ENCODE data around the gene CAMK2G. TPM values are rescaled to one million over a fixed set of nuclear protein-coding genes. Genes with fewer than 3 reads are reported as not detected.
"Not testable (repeated sequence)": the region's sequence is repeated elsewhere in the genome, so short reads cannot be mapped to it uniquely, and the experiment has no call there.

CAMK2G gene
- total and polyA plus RNA-seq, 2 donors, result 40.3 to 115 TPM

DNA sequence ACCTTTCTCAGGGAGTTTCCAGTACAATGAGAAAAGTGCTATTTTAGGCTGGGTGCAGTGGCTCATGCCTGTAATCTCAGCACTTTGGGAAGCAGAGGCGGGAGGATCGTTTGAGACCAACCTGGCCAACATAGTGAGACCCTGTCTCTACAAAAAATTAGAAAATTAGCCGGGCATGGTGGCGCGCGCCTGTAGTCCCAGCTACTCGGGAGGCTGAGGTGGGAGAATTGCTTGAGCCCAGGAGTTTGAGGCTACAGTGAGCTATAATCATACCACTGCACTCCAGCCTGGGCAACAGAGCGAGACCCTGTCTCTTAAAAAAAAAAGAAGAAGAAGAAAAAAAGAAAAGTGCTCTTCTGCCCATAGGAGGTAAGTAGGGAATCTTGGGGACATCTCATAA lies 78.3 kb downstream of the CAMK2G start:
- H3K4me3 ChIP-seq (ENCODE audit: low read depth, low read length); H3K4me1 ChIP-seq (ENCODE audit: insufficient read depth); H3K36me3 ChIP-seq (ENCODE audit: insufficient read depth); DNase-seq (ENCODE audit: extremely low spot score); H3K27ac ChIP-seq (ENCODE audit: low read depth): not testable (repeated sequence)
- WGBS, result 98% methylated on average over 8 of the region's 8 CpGs

DNA sequence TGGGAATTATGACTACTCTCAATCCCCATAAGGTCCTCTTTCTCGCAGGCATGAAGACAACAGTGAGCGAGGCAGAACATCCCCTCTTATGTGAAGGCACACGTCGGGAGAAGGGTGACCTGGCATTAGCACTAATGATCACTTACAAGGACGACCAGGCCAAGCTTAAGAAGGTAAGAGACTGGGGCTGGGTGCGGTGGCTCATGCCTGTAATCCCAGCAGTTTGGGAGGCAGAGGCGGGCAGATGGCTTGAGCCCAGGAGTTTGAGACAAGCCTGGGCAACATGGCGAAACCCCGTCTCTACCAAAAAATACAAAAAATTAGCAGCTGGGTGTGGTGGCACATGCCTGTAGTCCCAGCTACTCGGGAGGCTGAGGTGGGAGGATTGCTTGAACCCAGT lies 78.9 kb downstream of the CAMK2G start:
- 94% methylated on average over 10 of the region's 10 CpGs for whole genome bisulfite sequencing
- not testable (repeated sequence) for DNase-seq (ENCODE audit: extremely low spot score); H3K4me1 ChIP-seq (ENCODE audit: insufficient read depth); H3K27ac ChIP-seq (ENCODE audit: low read depth); H3K36me3 ChIP-seq (ENCODE audit: insufficient read depth); H3K4me3 ChIP-seq (ENCODE audit: low read depth, low read length)

DNA sequence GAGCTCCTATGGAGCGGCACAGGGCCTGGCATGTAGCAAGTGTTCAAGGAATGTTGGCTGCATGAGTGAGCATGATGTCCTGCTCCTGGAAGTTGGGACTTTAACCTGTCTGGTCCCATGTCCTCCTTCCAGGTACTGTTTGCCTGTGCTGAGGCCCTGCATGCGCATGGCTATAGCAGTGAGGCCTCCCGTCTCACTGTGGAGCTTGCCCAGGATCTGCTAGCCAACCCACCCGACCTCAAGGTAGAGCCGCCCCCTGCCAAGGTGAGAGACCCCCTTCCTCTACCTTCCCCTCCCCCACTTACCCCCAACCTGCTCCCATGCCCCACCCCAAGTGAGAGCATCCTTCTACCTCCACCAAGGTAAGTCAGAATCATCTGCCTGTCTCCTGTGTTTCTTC lies 80.9 kb downstream of the CAMK2G start:
- no peak overlapping the region for H3K27ac ChIP-seq (ENCODE audit: low read depth)
- no peaks in the 10 kb centered on the region for H3K4me1 ChIP-seq (ENCODE audit: insufficient read depth)
- peaks cover 9% of the 10 kb centered on the region for H3K36me3 ChIP-seq (ENCODE audit: insufficient read depth)
- no peak overlapping the region for H3K4me3 ChIP-seq (ENCODE audit: low read depth, low read length)
- WGBS, result 92% methylated on average over 5 of the region's 5 CpGs
- DNase-seq (ENCODE audit: extremely low spot score), result no peak

DNA sequence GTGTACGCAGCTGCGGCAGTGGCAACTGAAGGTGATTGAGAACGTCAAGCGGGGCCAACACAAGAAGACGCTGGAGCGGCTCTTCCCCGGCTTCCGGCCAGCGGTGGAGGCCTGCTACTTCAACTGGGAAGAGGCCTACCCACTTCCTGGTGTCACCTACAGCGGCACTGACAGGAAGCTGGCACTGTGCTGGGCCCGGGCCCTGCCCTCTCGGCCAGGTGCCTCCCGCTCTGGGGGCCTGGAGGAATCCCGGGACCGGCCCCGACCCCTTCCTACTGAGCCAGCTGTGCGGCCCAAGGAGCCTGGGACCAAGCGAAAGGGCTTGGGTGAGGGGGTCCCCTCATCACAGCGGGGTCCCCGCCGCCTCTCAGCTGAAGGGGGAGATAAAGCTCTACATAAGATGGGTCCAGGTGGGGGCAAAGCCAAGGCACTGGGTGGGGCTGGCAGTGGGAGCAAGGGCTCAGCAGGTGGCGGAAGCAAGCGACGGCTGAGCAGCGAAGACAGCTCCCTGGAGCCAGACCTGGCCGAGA lies 82.4 kb downstream of the CAMK2G start:
- peaks cover 9% of the 10 kb centered on the region for H3K36me3 ChIP-seq (ENCODE audit: insufficient read depth)
- H3K4me3 ChIP-seq (ENCODE audit: low read depth, low read length), result no peak overlapping the region
- peaks cover 1% of the 10 kb centered on the region for H3K4me1 ChIP-seq (ENCODE audit: insufficient read depth)
- no peak overlapping the region for H3K27ac ChIP-seq (ENCODE audit: low read depth)
- DNase-seq (ENCODE audit: extremely low spot score), result no peak
- 94% methylated on average over 26 of the region's 26 CpGs for WGBS

DNA sequence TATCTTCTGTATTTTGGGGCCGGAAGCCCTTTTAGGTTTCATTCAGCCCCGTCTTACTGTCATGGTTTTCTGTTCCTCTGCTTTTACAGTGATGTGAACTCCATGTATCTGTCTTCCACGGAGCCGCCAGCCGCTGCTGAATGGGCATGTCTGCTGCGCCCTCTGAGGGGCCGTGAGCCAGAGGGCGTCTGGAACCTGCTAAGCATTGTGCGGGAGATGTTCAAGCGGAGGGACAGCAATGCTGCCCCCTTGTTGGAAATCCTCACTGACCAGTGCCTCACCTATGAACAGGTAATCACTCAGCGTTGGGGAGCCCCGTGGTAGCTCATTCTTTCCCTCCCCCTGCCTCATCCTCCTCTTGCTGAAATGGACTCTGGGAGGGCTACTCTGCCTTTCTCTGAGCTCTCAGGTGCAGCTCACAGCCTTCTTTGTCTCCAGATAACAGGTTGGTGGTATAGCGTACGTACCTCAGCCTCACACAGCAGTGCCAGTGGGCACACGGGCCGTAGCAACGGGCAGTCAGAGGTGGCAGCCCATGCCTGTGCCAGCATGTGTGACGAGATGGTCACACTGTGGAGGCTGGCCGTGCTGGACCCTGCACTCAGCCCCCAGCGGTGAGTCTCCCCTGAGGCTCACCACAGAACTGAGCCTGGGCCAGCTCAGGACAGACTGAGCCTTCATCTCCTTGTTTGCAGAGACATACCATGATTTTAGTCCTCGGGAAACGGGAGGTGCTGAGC lies 83.3 kb downstream of the CAMK2G start:
- WGBS, result 91% methylated on average over 22 of the region's 22 CpGs
- H3K4me1 ChIP-seq (ENCODE audit: insufficient read depth), result peaks cover 1% of the 10 kb centered on the region
- no peak for DNase-seq (ENCODE audit: extremely low spot score)
- no peak overlapping the region for H3K4me3 ChIP-seq (ENCODE audit: low read depth, low read length)
- H3K27ac ChIP-seq (ENCODE audit: low read depth), result no peak overlapping the region
- peaks cover 6% of the 10 kb centered on the region for H3K36me3 ChIP-seq (ENCODE audit: insufficient read depth)

DNA sequence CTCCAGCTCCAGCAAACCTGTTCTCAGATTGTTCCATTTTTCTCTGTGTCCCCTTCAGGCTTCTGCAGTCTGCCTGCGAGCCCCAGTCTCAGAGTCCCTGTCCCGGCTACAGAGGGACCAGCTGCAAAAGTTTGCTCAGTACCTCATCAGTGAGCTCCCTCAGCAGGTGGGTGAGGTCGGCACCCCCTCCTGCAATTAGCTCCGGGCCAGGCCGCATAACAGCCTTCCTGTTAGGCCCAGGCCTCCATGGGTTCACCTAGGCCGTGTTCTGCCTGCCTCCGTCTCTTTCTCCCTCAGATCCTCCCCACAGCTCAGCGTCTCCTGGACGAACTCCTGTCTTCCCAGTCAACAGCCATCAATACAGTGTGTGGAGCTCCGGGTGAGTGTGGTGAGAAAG lies 84.7 kb downstream of the CAMK2G start:
- WGBS, result 88% methylated on average over 10 of the region's 10 CpGs
- Histone ChIP-seq H3K36me3 (ENCODE audit: insufficient read depth) (peaks cover 6% of the 10 kb centered on the region), H3K27ac (ENCODE audit: low read depth) (no peak overlapping the region), H3K4me1 (ENCODE audit: insufficient read depth) (peaks cover 1% of the 10 kb centered on the region), H3K4me3 (ENCODE audit: low read depth, low read length) (no peak overlapping the region)
- DNase-seq (ENCODE audit: extremely low spot score), result no peak

DNA sequence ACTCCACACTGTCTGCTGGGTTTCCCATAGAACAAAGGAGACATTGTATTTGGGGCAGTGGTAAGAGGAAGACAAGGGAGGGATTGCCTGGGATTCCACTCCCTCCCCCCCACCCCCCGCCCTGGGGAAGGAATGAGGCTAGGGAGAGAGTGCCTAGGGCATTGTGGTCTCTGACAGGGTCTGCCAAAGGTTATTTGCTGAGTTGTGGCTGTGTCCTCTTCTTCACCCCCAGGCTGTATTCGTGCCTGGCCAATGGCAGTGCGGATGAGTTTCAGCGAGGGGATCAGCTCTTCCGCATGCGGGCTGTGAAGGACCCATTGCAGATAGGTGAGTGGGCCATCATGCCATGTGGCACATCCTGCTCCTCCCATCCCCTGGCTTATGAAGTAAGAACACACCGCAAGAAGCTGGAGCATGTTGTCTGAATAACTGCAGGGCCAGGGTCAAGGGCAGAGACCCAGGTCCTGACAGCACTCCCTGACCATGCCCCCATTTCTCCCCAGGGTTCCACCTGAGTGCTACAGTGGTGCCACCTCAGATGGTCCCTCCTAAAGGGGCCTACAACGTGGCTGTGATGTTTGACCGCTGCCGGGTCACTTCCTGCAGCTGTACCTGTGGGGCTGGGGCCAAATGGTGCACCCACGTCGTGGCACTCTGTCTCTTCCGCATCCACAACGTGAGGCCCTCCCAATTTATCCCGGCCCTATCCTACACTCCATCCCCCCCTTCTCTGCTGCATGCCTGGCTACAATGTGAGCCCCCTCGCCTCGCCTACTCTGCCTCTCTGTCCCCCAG lies 85.3 kb downstream of the CAMK2G start:
- Histone ChIP-seq H3K4me3 (ENCODE audit: low read depth, low read length) (no peak overlapping the region), H3K36me3 (ENCODE audit: insufficient read depth) (peaks cover 6% of the 10 kb centered on the region), H3K27ac (ENCODE audit: low read depth) (no peak overlapping the region), H3K4me1 (ENCODE audit: insufficient read depth) (peaks cover 1% of the 10 kb centered on the region)
- DNase-seq (ENCODE audit: extremely low spot score), result no peak
- WGBS, result 89% methylated on average over 17 of the region's 17 CpGs

DNA sequence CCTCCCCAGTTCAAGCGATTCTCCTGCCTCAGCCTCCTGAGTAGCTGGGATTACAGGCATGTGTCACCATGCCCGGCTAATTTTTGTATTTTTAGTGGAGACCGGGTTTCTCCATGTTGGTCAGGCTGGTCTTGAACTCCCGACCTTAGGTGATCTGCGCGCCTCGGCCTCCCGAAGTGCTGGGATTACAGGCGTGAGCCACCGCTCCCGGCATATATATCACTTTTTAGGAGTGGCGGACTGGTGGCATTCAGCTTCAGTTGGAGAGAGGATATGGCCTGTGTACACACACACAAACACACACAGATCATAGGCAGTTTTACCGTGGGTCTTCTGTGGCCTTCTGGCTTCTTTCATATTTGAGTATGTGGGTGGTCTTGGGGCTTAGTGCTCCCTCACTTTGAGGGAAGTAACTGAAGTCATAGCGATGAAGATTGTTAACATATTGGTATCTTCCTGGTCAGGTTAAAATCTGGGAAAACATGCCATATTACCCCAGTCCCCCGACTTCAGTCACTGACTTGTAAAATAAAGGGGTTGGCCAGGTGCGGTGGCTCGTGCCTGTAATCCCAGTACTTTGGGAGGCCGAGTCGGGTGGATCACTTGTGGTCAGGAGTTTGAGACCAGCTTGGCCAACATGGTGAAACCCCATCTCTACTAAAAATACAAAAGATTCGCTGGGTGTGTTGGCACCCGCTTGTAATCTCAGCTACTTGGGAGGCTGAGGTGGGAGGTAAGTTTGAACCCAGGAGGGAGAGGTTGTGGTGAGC lies 87.1 kb downstream of the CAMK2G start:
- WGBS, result 86% methylated on average over 21 of the region's 21 CpGs
- H3K4me1 ChIP-seq (ENCODE audit: insufficient read depth); H3K4me3 ChIP-seq (ENCODE audit: low read depth, low read length); H3K27ac ChIP-seq (ENCODE audit: low read depth); DNase-seq (ENCODE audit: extremely low spot score); H3K36me3 ChIP-seq (ENCODE audit: insufficient read depth): not testable (repeated sequence)

DNA sequence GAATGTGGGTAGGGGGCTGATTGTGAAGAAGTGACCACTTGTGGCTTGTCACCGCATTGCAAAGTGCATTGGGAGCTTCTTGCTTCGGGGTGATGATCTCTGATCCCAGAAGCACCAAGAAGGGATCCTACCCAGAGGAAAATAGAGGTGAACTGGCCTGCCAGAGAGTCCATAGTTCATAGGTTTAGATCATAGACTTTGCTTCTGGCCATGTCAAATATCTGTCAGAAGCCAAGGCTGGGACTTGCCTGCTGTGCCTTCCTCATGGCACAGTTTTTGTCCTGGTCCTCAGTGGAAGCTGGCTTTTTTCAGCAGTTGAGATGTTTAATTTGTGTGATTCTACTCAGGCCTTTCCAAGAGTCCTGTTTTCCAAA lies 87.9 kb downstream of the CAMK2G start:
- H3K4me3 ChIP-seq (ENCODE audit: low read depth, low read length), result peak overlapping the region; percentile 99
- peaks cover 1% of the 10 kb centered on the region for H3K4me1 ChIP-seq (ENCODE audit: insufficient read depth)
- H3K36me3 ChIP-seq (ENCODE audit: insufficient read depth), result peaks cover 6% of the 10 kb centered on the region
- DNase-seq (ENCODE audit: extremely low spot score), result no peak
- no peak overlapping the region for H3K27ac ChIP-seq (ENCODE audit: low read depth)
- WGBS, result 6% methylated on average over 2 of the region's 2 CpGs

DNA sequence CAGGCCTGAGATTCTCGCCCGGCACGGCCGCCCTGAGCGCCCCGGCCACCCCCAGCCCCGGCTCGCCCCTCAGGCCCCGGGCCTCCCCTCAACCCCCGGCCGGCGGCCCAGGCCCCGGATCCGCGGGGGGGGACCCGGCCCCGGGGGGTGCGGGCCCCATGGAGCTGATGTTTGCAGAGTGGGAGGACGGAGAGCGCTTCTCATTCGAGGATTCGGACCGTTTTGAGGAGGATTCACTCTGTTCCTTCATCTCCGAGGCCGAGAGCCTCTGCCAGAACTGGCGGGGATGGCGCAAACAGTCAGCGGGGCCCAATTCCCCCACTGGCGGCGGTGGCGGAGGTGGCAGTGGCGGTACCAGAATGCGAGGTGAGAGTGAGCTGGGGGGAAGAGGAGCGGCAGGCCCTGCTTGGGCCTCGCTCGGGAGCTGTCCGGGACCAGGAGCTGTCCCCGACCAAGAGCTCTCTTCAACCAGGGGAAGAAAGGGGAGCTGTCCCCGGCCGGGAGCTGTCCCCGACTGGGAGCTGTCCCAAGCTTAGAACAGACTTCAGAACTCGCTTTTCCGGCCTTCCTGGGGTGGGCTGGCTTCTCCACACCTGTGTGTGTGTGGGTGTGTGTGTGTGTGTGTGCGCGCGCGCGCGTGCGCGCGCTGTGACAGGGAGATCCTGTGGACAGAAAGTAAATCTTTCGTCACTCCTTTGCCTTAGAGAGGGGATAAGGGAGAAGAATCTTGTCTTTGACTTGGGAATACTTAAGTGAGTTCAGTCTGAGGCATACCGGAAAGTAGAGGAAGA lies 88.4 kb downstream of the CAMK2G start:
- peaks cover 1% of the 10 kb centered on the region for H3K4me1 ChIP-seq (ENCODE audit: insufficient read depth)
- DNase-seq (ENCODE audit: extremely low spot score), result no peak

DNA sequence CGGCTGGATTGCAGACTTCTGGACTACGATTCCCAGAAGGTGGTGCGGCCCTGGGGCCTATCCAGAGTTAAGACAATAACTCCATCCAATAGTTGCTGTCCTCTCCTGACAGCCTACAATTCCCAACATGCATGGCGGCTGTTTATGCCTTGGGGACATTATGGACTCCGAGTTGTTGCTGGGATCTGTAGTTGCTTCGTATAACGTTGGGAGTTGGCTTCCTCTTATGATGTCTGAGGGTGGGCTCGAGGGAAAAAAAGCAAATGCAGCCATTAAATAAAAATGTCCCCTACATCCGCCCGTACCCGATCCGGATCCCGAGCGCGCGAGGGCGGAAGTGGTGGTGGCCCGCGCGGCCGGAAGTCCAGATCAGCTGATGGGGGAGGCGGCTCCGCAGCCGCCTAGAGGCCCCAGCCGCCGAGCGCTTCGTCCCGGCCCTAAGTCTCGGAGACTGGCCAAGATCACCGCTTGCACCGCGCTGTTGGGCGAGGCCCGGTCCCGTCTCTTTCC lies 89.1 kb downstream of the CAMK2G start, which contains the start of gene ZSWIM8:
TSS of gene ZSWIM8 (plus strand) at position 396 of the 510 bp plus-strand sequence. CDS start 273 bp downstream, outside the sequence.
- under 1% methylated on average over 36 of the region's 36 CpGs for WGBS
- Histone ChIP-seq H3K36me3 (ENCODE audit: insufficient read depth) (peaks cover 4% of the 10 kb centered on the region), H3K27ac (ENCODE audit: low read depth) (peak within 1 kb of the TSS; percentile 87), H3K4me3 (ENCODE audit: low read depth, low read length) (peak within 1 kb of the TSS; percentile 99), H3K4me1 (ENCODE audit: insufficient read depth) (peaks cover 1% of the 10 kb centered on the region)
- DNase-seq (ENCODE audit: extremely low spot score), result peak; percentile 97

More for the DNA sequence above, 88.4 kb downstream of the CAMK2G start:
- under 1% methylated on average over 54 of the region's 54 CpGs for WGBS
- Histone ChIP-seq H3K27ac (ENCODE audit: low read depth) (peak overlapping the region; percentile 87), H3K4me3 (ENCODE audit: low read depth, low read length) (peak overlapping the region; percentile 99), H3K36me3 (ENCODE audit: insufficient read depth) (peaks cover 6% of the 10 kb centered on the region)

DNA sequence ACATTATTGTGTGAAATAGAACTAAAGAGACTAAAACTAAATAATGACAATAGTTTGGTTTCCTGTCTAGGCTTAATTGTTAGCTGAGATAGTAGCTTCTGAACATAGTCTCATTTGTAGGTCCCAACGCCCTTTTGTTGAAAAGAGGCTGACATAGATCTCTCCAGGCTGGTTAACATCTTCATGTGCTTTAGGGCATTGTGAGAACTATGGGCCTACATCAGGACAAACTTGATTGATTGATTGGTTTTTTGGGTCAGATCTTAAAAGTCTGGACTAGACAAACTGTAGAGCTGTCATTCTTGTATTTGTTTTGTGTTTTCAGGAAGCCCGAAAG lies 91.6 kb downstream of the CAMK2G start:
- 49% methylated on average over 2 of the region's 2 CpGs for WGBS
- H3K4me3 ChIP-seq (ENCODE audit: low read depth, low read length), result peak overlapping the region; percentile 77
- DNase-seq (ENCODE audit: extremely low spot score), result no peak
- no peaks in the 10 kb centered on the region for H3K4me1 ChIP-seq (ENCODE audit: insufficient read depth)
- no peak overlapping the region for H3K27ac ChIP-seq (ENCODE audit: low read depth)
- H3K36me3 ChIP-seq (ENCODE audit: insufficient read depth), result peaks cover 2% of the 10 kb centered on the region

Measured in urinary bladder (tissue), 4 donors.